ENCODE data around the gene PRKCE.

Gene PRKCE

DNA sequence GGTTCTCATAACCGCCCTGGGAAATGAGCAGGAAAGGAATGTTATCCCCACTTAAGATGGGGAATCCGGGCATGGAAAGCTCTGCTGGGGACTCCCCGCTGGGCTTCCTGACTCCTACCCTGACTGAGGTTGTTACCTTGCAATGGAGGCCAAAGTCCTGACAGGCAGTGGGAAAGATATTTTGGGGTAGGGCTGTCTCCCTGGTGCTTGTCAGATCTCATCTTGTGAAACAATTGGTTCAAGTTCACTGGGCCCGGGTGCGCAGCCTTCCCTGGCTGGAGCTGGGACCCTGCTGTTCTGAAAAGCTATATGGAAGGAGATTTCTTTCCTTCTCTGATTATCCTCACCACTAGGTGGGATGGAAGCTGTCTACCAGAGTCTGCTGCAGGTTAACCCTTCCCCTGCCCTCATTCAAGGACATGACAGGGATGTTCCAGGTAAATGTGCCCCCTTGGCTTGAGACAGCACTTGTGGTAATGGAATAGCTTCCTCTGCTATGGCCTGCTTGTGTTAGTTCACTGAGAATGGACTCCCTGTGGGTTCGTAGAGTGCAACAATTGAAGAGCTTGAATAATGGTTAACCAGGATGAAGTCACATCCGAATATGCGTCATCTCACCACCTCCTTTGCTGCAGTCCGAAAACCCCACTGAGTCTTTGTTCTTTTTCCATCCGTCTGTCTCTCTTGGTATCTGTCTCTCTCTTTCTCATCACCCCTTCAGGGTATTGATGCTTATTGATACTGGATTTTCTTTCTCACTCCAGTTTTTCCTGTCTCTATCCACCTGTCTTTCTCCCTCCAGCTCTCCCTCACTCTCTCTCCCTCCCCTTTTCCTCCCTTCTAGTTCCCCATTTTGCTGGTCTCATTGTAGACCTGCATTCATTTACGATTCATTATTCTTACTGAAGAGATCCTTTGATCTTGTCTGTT lies 577.9 kb downstream of the PRKCE start:
- no peak for DNase-seq (ENCODE audit: low spot score)

DNA sequence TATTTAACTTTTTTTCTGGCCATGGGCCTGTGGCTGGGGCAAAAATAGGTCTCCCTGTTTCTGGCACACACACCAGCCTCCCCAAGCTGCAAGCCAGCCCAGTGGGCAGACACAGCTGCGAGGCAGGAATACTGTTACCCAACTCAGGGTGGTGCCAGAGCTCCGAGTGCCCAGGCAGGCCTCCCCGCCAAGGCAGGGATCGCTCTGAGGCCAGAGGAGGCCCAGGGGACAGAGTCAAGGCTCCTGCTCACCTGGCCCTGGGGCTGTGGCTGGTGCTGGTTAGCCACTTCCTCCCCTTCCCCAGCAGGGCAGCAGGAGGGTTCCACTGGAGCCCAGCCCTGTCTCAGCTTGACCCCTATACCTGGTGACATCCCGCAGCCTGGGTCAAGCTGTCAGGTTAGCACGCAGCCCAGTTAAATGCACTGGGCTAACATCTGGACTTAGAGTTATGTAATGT lies 578.7 kb downstream of the PRKCE start:
- no peak for DNase-seq (ENCODE audit: low spot score)

DNA sequence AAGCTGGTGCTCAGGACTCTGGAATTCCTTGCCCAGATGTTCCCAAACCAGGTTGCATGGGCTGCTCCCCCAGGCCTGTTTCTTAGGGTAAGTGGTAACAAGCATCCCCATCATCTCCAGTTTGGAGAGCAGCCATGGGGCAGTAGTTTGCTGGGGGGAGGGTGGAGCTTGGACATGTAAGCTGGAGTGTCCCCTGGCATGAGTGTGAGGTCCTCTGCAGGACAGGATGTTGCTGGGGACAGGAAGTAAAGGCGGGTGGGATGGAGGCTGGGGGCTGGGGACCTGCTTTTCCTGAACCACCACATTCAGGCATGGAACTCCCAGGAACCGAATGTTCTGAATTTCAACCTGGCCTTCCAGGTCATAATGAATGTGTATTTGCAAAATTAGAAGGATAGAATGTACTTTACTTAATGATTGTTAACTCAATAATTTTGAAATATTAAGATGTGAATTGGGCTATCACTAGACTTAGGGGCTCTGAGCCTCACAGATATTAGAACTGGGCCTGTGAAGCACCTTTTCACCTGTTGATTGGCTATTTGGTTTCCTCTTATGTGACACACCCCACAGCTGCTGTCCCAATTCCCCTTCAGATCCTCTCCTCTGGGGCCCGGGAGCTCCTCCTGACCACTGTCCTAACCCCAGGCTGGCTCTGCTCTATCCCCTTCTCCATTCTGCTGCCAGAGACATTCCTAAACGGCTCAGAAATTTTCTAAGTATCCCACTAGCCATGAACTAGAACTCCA lies 579.4 kb downstream of the PRKCE start:
- DNase-seq (ENCODE audit: low spot score), result no peak

DNA sequence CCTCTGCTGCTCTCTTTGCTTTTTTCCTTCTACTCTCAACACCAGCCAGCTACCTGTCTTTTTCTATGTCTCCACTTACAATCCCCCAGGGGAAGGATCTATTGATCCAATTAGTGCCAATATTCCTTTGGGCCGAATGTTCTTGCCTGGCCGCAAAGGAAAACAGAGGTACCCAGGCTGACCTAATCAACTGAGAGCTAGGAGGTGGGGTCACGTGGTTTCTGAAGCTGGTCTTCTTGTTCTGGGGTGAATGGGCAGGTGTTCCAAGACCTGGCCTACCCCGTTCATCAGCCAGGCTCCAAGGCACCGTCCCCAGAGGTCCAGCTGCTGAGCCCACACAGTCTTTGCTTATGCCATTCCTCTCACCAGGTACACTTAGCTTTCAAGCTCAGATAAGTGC lies 580.2 kb downstream of the PRKCE start:
- no peak for DNase-seq (ENCODE audit: low spot score)

DNA sequence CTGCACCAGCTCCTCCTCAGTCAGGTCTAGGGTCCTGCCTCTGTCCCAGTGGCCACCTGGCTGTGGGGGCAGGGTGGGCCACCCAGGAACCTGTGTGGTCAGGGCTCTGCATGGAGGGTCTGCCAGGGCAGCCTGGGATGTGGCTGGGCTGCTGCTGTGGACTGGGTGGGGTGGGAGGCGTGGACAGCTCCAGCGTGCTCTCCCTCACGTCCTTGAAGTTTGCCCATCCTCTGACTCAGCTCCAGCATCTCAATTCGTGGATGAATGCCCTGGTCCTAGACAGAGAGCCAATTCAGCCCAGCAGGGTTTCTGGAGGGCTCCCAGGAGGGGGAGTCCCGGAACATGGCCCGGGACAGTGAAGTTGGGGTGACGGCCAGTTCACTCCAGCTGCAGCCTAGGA lies 581.4 kb downstream of the PRKCE start:
- DNase-seq (ENCODE audit: low spot score), result no peak

DNA sequence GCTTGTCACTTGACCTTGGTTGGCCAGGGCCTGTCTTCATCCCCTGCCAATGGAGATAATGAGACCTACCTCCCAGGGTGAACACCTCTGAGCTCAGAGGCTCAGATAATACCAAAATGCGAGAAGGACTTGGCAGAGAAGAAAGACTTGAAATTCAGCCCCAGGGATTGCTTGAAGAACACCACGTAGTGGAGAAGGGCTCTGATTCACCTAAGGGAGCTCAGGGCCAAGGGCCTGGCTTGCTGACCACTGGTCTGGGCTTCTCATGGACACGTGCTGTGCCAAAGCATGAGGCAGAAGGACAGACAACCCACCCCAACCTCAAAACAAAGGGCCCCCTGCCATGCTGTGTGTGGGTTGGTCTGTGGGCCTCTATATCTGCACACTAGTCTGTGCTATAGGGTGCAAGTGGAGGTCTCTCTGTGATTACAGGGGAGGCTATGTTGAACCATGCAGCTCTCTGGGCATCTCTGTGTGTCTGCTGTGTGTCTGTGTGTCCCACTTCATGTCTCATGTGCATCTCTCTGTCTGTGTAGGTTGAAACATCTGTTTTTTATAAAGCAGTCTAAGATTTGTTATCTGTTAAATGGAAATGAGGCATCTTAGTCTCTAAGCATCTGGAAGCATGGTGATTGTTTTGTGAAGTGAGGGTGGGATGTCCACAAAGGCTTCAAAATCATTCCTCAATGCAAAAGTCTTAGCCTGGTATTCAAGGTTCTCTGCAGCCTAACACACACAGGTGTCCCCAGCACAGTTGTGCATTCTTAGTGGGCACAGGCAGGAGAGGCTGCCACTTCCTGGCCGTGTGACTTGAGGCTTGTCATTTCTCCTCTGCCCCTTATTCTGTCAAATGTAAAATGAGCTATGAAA lies 584.8 kb downstream of the PRKCE start:
- DNase-seq (ENCODE audit: low spot score), result no peak

DNA sequence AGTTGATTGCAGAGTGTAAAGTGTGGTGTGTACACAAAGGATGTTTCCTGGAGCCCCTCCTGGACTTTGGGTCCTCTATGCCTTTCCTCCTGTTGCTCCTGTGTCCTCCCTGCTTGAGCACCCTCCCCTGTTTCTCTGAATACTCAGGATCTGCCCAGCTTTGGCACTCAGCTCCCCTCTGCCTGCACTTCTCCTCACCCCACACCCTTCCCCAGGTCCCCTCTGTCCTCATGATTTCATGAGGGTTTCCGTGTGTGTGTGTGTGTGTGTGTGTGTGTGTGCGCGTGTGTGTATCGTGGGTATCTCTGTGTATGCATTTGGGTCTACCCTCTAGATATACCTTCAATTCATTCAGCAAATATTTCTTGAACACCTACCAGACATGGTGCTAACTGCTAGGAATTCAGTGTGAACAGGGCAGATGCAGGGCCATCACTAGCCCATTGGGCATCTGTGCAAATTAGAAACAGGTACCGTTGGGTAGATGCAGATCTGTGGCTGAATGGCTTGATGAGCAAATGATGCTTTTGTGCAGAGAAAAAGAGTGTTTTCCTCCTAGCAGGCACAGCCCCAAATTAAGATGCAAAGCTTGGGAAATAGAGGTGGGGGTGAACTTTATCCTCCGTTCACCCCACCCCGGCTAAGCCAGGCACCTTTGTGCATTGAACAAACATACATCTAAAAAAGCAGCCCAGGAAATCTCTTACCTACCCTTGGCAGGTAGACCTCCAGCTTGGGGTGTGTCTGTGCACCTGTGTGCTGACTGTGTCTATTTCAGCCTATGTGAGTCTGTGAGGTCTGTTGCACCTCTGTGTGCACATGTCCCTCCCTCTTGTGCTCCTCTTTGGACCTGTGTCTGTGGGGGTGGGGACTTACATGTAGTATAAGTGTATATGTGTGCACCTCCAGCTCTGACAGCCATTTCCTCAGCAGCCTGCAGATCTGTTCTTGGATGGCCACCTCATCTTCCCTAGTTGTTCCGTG lies 585.7 kb downstream of the PRKCE start:
- no peak for DNase-seq (ENCODE audit: low spot score)

All from germinal center (tissue), 1 donor.